Lower leg skin (tissue), 4 donors: Measurements from ENCODE around the gene MOB3A. TPM values are rescaled to one million over a fixed set of nuclear protein-coding genes. Genes with fewer than 3 reads are reported as not detected.
A peak's percentile ranks its signal among the peaks of the same experiment; 100 is the strongest.

ENCODE experiments used
- DNase-seq, 2 donors: peaks; one replicate each; pipeline ENCODE4 v3.0.0-alpha.2; 2019; ENCODE audit warnings: low spot score in 2 of 2
- H3K4me3 ChIP-seq: fragments of 200-600 bp; sonication (generic); 2 replicates; pipeline ENCODE4 v1.5.1; 2017; ENCODE audit warnings: mild to moderate bottlenecking, low read depth; ENCODE audit not compliant: poor library complexity, severe bottlenecking
- CTCF ChIP-seq, 3 donors: fragments of 450-650 bp; IDR thresholded peaks; one replicate each; pipeline ENCODE4 v1.5.1; 2016; ENCODE audit warnings: antibody characterized with exemption in 3 of 3, mild to moderate bottlenecking in 3 of 3, moderate library complexity in 2 of 3
- POLR2A ChIP-seq, 2 donors: fragments of 450-650 bp; IDR thresholded peaks; one replicate each; pipeline ENCODE4 v1.6.1; 2016 to 2017; ENCODE audit warnings: antibody characterized with exemption in 2 of 2, mild to moderate bottlenecking in 1 of 2, moderate library complexity in 1 of 2
- WGBS, 2 donors: methylation state at CpG; one replicate each; pipeline ENCODE4 v1.1.5; 2018; 5-methylcytosine and 5-hydroxymethylcytosine counted together
- intact Hi-C: fragments of 100-400 bp; cut with DNase I; formaldehyde crosslinking; loops from one replicate; pipeline ENCODE4 v1.15.0; 2023; ENCODE audit warnings: low total_unique reads
- total RNA-seq, 4 donors: library from RNA; depleted of rRNA; stranded (reverse); fragments of >200 nt; gene quantifications; one replicate each; pipeline ENCODE4 v1.1.0, GENCODE V29; 2016

Gene MOB3A
- total RNA-seq, 4 donors from 2014 or later = 26.4 to 46.0 (median 34.5) TPM

DNA sequence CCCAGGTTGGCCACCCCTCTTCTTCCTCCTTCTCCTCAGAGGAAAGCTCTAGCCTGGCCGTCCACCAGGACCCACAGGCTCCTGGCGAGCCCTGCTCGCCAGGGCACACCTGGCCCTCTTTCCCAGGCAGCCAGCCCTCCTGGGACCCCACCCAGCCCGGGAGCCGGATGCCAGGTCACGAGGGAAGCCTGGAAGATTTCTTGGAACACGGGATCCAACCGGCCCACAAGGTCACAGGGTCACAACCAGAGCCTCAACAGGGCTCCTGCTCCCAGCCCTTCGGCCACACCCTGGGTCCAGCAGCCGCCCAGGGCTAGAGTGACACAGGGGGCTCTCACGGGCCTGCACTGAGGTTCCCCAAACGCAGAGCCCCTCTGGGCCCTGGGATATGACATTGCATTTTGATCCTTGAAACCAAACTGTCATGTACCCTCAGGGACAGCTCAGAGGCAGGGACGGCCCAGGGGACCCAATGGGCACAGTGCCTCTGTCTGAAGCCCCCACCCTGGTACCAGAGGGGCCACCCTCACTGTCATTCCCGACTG lies 50.6 kb downstream of the MOB3A start:
- TF ChIP-seq POLR2A (IDR thresholded peaks at IDR 0.05) (no peak), CTCF (IDR thresholded peaks at IDR 0.05) (no peak)
- DNase-seq = peak; percentile 24 to 87
- intact Hi-C loops = no loop called here

GRCh38 chr19:2044709-2045500 lies 51.2 kb downstream of the MOB3A start:
- no peak overlapping the region for H3K4me3 ChIP-seq
- WGBS, 2 donors = 82 to 86% methylated on average over 16 to 18 of the region's 18 CpGs
- intact Hi-C loops = no loop called here
- no peak for TF ChIP-seq POLR2A (IDR thresholded peaks at IDR 0.05)
- no peak for TF ChIP-seq CTCF (IDR thresholded peaks at IDR 0.05)
- DNase-seq = peak in 1 of 2 donors; percentile 84

More for the DNA sequence above, 50.6 kb downstream of the MOB3A start:
- 33 to 42% methylated on average over 11 to 12 of the region's 14 CpGs for WGBS, 2 donors
- no peak overlapping the region for H3K4me3 ChIP-seq

- intact Hi-C loops = no loop called here
- H3K4me3 ChIP-seq = no peak overlapping the region
- 79 to 80% methylated on average over 9 to 10 of the region's 11 CpGs for WGBS, 2 donors
- DNase-seq = peak in 1 of 2 donors; percentile 85
- TF ChIP-seq CTCF (IDR thresholded peaks at IDR 0.05) (no peak), POLR2A (IDR thresholded peaks at IDR 0.05) (no peak)
Measured at GRCh38 chr19:2043961-2044708, 52.0 kb downstream of the MOB3A start.

GRCh38 chr19:2043251-2043641 lies 52.9 kb downstream of the MOB3A start:
- TF ChIP-seq CTCF (IDR thresholded peaks at IDR 0.05) = no peak
- no peak for TF ChIP-seq POLR2A (IDR thresholded peaks at IDR 0.05)
- 63 to 75% methylated on average over 6 to 8 of the region's 9 CpGs for WGBS, 2 donors
- intact Hi-C loops = no loop called here
- DNase-seq = peak; percentile 30 to 85
- H3K4me3 ChIP-seq = no peak overlapping the region

- DNase-seq = peak; percentile 43 to 93
- intact Hi-C loops = no loop called here
- TF ChIP-seq POLR2A (IDR thresholded peaks at IDR 0.05) = no peak
- no peak for TF ChIP-seq CTCF (IDR thresholded peaks at IDR 0.05)
- 25 to 33% methylated on average over 21 to 25 of the region's 29 CpGs for WGBS, 2 donors
- no peak overlapping the region for H3K4me3 ChIP-seq
Measured at GRCh38 chr19:2042485-2043250, 53.5 kb downstream of the MOB3A start.
